Colonic mucosa (tissue), 4 donors: Measurements from ENCODE around the gene SYT2. TPM values are rescaled to one million over a fixed set of nuclear protein-coding genes. Genes with fewer than 3 reads are reported as not detected.
"Not testable (repeated sequence)": the region's sequence is repeated elsewhere in the genome, so short reads cannot be mapped to it uniquely, and the experiment has no call there.

Source experiments
- DNase-seq: peaks from one replicate; pipeline ENCODE4 v3.0.0-alpha.2; 2020
- H3K27ac ChIP-seq: fragments of 200-600 bp; one replicate; pipeline ENCODE4 v1.8.0; 2021
- H3K27me3 ChIP-seq: fragments of 200-600 bp; one replicate; pipeline ENCODE4 v1.8.0; 2021
- H3K36me3 ChIP-seq: fragments of 200-600 bp; one replicate; pipeline ENCODE4 v1.8.0; 2021
- H3K4me1 ChIP-seq: fragments of 200-600 bp; one replicate; pipeline ENCODE4 v1.8.0; 2021; ENCODE audit warnings: mild to moderate bottlenecking
- H3K4me3 ChIP-seq: fragments of 200-600 bp; one replicate; pipeline ENCODE4 v1.8.0; 2021
- H3K9ac ChIP-seq, 2 donors: one replicate each; pipeline ENCODE4 v1.7.0; 2013; ENCODE audit warnings: control low read depth in 2 of 2, low read depth in 2 of 2, low read length in 2 of 2
- H3K9me3 ChIP-seq: fragments of 200-600 bp; one replicate; pipeline ENCODE4 v1.8.0; 2021
- CTCF ChIP-seq: fragments of 200-600 bp; IDR thresholded peaks from one replicate; pipeline ENCODE4 v1.8.0; 2022; ENCODE audit warnings: antibody characterized with exemption, mild to moderate bottlenecking
- intact Hi-C: fragments of 100-400 bp; cut with DNase I; formaldehyde crosslinking; loops from one replicate; pipeline ENCODE4 v1.14.1; 2022
- total RNA-seq, 2 donors: library from RNA; stranded (reverse); fragmentation: NEBNext Ultra II Directional in 1 of 2; extraction: Animal tissue kit (Norgen Biotek cat#: 25700) in 1 of 2; gene quantifications; one replicate each; pipeline ENCODE4 v1.2.1, GENCODE V29; 2021
- donor health status: healthy.
- donor health status: DM: no; HTN: no; CAD: no.
- donor health status: DM: no; HTN: no; CAD: no.

The SYT2 gene
- total RNA-seq, 2 donors from 2014 or later = 0.15 to 0.19 TPM

GRCh38 chr1:202631076-202631923, 79.0 kb downstream of the SYT2 start:
- Histone ChIP-seq H3K36me3 (no peaks in the 10 kb centered on the region), H3K9me3 (no peaks in the 10 kb centered on the region), H3K27me3 (no peaks in the 10 kb centered on the region), H3K27ac (no peak overlapping the region), H3K9ac (no peak overlapping the region), H3K4me1 (no peaks in the 10 kb centered on the region), H3K4me3 (no peak overlapping the region)
- TF ChIP-seq CTCF = no peak
- no peak for DNase-seq
- intact Hi-C loops = no loop called here

GRCh38 chr1:202630541-202630940, 79.7 kb downstream of the SYT2 start:
- no peaks in the 10 kb centered on the region for H3K27me3 ChIP-seq
- no peaks in the 10 kb centered on the region for H3K9me3 ChIP-seq
- H3K4me3 ChIP-seq = no peak overlapping the region
- no peak for TF ChIP-seq CTCF
- intact Hi-C loops = no loop called here
- H3K4me1 ChIP-seq = no peaks in the 10 kb centered on the region
- no peak overlapping the region for H3K27ac ChIP-seq
- no peak for DNase-seq
- H3K36me3 ChIP-seq = no peaks in the 10 kb centered on the region
- H3K9ac ChIP-seq = no peak overlapping the region

- H3K9me3 ChIP-seq, intact Hi-C loops, H3K36me3 ChIP-seq, H3K27ac ChIP-seq, H3K27me3 ChIP-seq, H3K4me3 ChIP-seq, DNase-seq, H3K9ac ChIP-seq, H3K4me1 ChIP-seq: not testable (repeated sequence)
These were observed 80.2 kb downstream of the SYT2 start for GRCh38 chr1:202630096-202630495.

- intact Hi-C loops, H3K4me3 ChIP-seq, H3K4me1 ChIP-seq, H3K9ac ChIP-seq, H3K27me3 ChIP-seq, DNase-seq, H3K27ac ChIP-seq, H3K36me3 ChIP-seq, H3K9me3 ChIP-seq: not testable (repeated sequence)
These were observed 80.9 kb downstream of the SYT2 start for GRCh38 chr1:202629257-202629811.

- no peaks in the 10 kb centered on the region for H3K9me3 ChIP-seq
- no peak overlapping the region for H3K27ac ChIP-seq
- no peaks in the 10 kb centered on the region for H3K4me1 ChIP-seq
- H3K9ac ChIP-seq = no peak overlapping the region
- H3K36me3 ChIP-seq = no peaks in the 10 kb centered on the region
- H3K27me3 ChIP-seq = no peaks in the 10 kb centered on the region
- no peak overlapping the region for H3K4me3 ChIP-seq
- intact Hi-C loops = no loop called here
- TF ChIP-seq CTCF = no peak
- DNase-seq = no peak
These were observed 81.5 kb downstream of the SYT2 start for GRCh38 chr1:202628646-202629215.

GRCh38 chr1:202627841-202628565, 82.3 kb downstream of the SYT2 start:
- H3K4me1 ChIP-seq = no peaks in the 10 kb centered on the region
- intact Hi-C loops = no loop called here
- H3K9me3 ChIP-seq = no peaks in the 10 kb centered on the region
- no peak overlapping the region for H3K9ac ChIP-seq
- TF ChIP-seq CTCF = no peak
- no peaks in the 10 kb centered on the region for H3K27me3 ChIP-seq
- no peak overlapping the region for H3K4me3 ChIP-seq
- no peaks in the 10 kb centered on the region for H3K36me3 ChIP-seq
- no peak overlapping the region for H3K27ac ChIP-seq
- no peak for DNase-seq

- intact Hi-C loops, H3K9me3 ChIP-seq, H3K4me1 ChIP-seq, H3K36me3 ChIP-seq, H3K9ac ChIP-seq, DNase-seq, H3K27me3 ChIP-seq, H3K27ac ChIP-seq, H3K4me3 ChIP-seq: not testable (repeated sequence)
These were observed 83.2 kb downstream of the SYT2 start for GRCh38 chr1:202627036-202627435.
